Lower lobe of right lung (tissue), 2 donors: ENCODE results near the gene ARHGEF26. TPM values are rescaled to one million over a fixed set of nuclear protein-coding genes. Genes with fewer than 3 reads are reported as not detected.

Experiments used
- ATAC-seq, 2 donors: fragments of 200-7000 bp; cut with Tn5 transposase; one replicate each; pipeline ENCODE4 v1.9.1; 2020 to 2022; ENCODE audit warnings: mild to moderate bottlenecking in 2 of 2, moderate library complexity in 2 of 2
- DNase-seq: peaks from one replicate; pipeline ENCODE4 v3.0.0-alpha.2; 2020
- H3K27ac ChIP-seq: fragments of 200-600 bp; one replicate; pipeline ENCODE4 v1.8.0; 2022
- H3K27me3 ChIP-seq: fragments of 200-600 bp; one replicate; pipeline ENCODE4 v1.8.0; 2022; ENCODE audit warnings: low read depth
- H3K36me3 ChIP-seq: fragments of 200-600 bp; one replicate; pipeline ENCODE4 v1.8.0; 2022; ENCODE audit warnings: mild to moderate bottlenecking
- H3K4me1 ChIP-seq: fragments of 200-600 bp; one replicate; pipeline ENCODE4 v1.8.0; 2022
- H3K4me3 ChIP-seq: fragments of 200-600 bp; one replicate; pipeline ENCODE4 v1.8.0; 2022; ENCODE audit warnings: mild to moderate bottlenecking
- H3K9me3 ChIP-seq: fragments of 200-600 bp; one replicate; pipeline ENCODE4 v1.8.0; 2022
- intact Hi-C: fragments of 100-400 bp; cut with DNase I; formaldehyde crosslinking; loops from one replicate; pipeline ENCODE4 v1.11.0; 2022
- total RNA-seq: library from RNA; stranded (reverse); fragmentation: NEBNext Ultra II Directional; extraction: Animal tissue kit (Norgen Biotek cat#: 25700); gene quantifications from one replicate; pipeline ENCODE4 v1.2.1, GENCODE V29; 2021
- TF ChIP-seq, protein P1 (sequence below): fragments of 200-600 bp; IDR thresholded peaks from one replicate; pipeline ENCODE4 v1.8.0; 2022; ENCODE audit warnings: antibody characterized with exemption, mild to moderate bottlenecking
- donor health status: DM: no; HTN: yes; CAD: no; lungs with severe emphysema.

The ARHGEF26 gene
- total RNA-seq, 1 donor from 2014 or later: 50.9 TPM

DNA sequence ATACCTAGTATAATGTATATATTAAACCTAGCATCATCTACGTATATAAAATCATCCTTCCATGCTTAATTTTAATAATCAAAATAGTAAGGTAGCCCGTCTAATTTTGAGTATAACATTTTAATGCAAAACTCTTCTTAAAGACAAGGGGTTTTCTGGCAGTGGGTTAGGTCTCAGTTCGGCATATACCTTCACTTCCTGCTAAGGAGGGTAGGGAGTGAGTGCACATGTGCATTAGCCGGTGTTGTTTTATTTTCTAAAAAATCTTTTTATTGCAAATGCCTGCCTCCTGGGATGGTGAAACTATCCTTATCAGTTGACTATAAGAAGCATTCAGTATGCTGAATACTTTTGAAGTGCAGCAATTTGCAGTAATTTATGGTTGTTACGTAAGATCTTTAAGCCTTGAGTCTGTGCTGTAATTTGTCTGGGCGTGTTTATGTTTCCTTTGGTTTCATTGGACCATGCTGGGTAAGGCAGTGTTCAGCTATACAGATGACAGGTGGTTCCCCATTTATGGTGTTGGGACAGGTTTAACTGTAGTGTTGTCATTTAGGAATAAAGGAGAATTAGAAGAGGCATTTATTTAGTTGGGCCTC is 11.7 kb downstream of the ARHGEF26 start:
- DNase-seq (no peak), ATAC-seq (peak; percentile 56 to 62)
- Histone ChIP-seq H3K4me1 (peaks cover 7% of the 10 kb centered on the region), H3K27ac (no peak overlapping the region), H3K27me3 (no peaks in the 10 kb centered on the region), H3K9me3 (no peaks in the 10 kb centered on the region), H3K4me3 (no peak overlapping the region), H3K36me3 (no peaks in the 10 kb centered on the region)
- intact Hi-C loops: no loop called here
- TF ChIP-seq, protein P1, sequence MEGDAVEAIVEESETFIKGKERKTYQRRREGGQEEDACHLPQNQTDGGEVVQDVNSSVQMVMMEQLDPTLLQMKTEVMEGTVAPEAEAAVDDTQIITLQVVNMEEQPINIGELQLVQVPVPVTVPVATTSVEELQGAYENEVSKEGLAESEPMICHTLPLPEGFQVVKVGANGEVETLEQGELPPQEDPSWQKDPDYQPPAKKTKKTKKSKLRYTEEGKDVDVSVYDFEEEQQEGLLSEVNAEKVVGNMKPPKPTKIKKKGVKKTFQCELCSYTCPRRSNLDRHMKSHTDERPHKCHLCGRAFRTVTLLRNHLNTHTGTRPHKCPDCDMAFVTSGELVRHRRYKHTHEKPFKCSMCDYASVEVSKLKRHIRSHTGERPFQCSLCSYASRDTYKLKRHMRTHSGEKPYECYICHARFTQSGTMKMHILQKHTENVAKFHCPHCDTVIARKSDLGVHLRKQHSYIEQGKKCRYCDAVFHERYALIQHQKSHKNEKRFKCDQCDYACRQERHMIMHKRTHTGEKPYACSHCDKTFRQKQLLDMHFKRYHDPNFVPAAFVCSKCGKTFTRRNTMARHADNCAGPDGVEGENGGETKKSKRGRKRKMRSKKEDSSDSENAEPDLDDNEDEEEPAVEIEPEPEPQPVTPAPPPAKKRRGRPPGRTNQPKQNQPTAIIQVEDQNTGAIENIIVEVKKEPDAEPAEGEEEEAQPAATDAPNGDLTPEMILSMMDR: no peak

DNA sequence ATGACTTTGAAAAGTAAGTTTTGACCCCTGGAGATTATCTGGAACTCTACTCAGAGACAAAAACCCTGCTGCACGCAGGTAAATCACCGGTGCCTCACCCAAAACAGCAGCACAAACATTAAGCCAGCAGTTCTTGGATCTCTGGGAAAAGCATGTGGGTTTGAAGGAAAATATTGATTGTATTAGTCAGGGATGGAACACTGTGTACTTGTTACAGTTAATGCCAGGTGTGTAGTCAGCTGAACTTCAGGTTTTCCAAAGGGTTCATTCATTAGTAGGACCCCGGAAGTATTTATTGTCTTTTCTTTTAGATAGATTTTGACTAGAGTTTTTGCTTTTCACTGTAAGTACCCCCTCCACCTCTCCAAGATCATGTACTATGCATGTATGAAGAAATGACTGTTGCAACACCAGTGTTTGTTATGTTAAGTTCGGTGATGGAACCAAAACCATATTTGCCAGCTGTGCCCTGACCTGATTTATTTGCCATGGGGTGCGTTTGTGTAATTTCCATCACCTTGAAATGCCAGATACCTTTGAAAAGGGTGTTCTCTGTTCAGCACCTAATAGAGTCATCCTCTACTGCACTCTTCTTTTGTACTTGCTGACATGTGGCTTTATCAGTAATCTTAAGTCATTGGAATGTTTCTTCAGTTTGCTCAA is 14.5 kb downstream of the ARHGEF26 start:
- DNase-seq: no peak
- Histone ChIP-seq H3K4me3 (no peak overlapping the region), H3K27ac (no peak overlapping the region), H3K27me3 (no peaks in the 10 kb centered on the region), H3K4me1 (no peaks in the 10 kb centered on the region), H3K9me3 (no peaks in the 10 kb centered on the region), H3K36me3 (no peaks in the 10 kb centered on the region)
- ATAC-seq: peak in 1 of 2 donors; percentile 31
- TF ChIP-seq, protein P1: no peak
- intact Hi-C loops: no loop called here

GRCh38 chr3:154137036-154137435 is 15.8 kb downstream of the ARHGEF26 start:
- H3K27me3 ChIP-seq: no peaks in the 10 kb centered on the region
- no peaks in the 10 kb centered on the region for H3K36me3 ChIP-seq
- H3K4me1 ChIP-seq: no peaks in the 10 kb centered on the region
- H3K9me3 ChIP-seq: no peaks in the 10 kb centered on the region
- TF ChIP-seq, protein P1: no peak
- intact Hi-C loops: no loop called here
- ATAC-seq: no peak
- DNase-seq: no peak
- no peak overlapping the region for H3K27ac ChIP-seq
- H3K4me3 ChIP-seq: no peak overlapping the region

DNA sequence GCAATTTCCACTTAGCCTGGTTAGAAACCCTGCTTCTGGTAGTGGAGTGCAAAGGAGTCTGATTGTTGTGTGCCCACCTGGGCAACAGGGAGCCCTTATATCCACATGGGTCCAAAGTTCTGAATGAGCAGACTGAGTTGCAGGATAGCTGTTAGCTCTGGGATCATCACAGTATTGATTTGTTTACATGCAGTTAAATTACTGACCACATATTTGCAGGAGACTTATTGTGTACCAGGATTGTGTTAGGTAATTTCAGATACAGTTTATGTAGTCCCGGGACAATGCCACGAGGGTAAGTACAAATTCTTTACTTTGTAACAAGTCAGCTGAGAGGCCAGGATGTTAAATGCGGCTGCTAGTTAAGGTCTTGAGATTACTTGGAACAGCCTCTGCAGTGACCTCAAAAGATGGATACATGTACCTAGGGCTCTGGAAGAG is 18.8 kb downstream of the ARHGEF26 start:
- DNase-seq: no peak
- Histone ChIP-seq H3K27ac (no peak overlapping the region), H3K4me3 (no peak overlapping the region), H3K9me3 (no peaks in the 10 kb centered on the region), H3K27me3 (no peaks in the 10 kb centered on the region), H3K4me1 (peaks cover 1% of the 10 kb centered on the region), H3K36me3 (no peaks in the 10 kb centered on the region)
- intact Hi-C loops: no loop called here
- TF ChIP-seq, protein P1: no peak
- peak in 1 of 2 donors; percentile 7 for ATAC-seq

DNA sequence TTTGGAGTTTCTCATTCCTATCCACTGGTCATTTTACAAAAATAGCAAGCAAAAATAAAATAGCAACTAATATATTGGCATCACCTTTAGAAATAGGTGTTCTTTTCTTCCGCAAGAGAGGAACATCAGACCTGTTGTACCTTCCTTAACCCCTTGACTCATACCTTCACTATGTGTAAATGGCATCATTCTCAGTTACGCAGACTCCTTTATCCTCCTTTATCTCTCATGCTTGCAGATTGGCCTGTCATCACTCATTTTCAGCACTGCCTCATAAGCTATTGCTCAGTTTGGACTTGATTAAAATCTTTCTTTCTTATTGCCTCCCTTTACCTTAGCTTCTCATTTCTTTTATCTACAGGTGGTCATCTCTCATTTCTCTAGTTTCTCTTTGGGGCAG is 21.4 kb downstream of the ARHGEF26 start:
- Histone ChIP-seq H3K36me3 (no peaks in the 10 kb centered on the region), H3K4me3 (no peak overlapping the region), H3K9me3 (no peaks in the 10 kb centered on the region), H3K27ac (no peak overlapping the region), H3K4me1 (peaks cover 7% of the 10 kb centered on the region), H3K27me3 (no peaks in the 10 kb centered on the region)
- TF ChIP-seq, protein P1: no peak
- no peak for ATAC-seq
- intact Hi-C loops: no loop called here
- no peak for DNase-seq
